Mucosa of stomach (tissue), 1 donor: Measurements from ENCODE around the gene KCNQ1.
"Not testable (repeated sequence)": the region's sequence is repeated elsewhere in the genome, so short reads cannot be mapped to it uniquely, and the experiment has no call there.

Experiments used
- H3K27me3 ChIP-seq: one replicate; pipeline ENCODE4 v1.7.0; 2013; ENCODE audit warnings: mild to moderate bottlenecking, low read length; ENCODE audit not compliant: control insufficient read depth, insufficient read depth
- H3K36me3 ChIP-seq: one replicate; pipeline ENCODE4 v1.7.0; 2013; ENCODE audit warnings: low read length; ENCODE audit not compliant: control insufficient read depth, insufficient read depth
- H3K4me1 ChIP-seq: one replicate; pipeline ENCODE4 v1.7.0; 2013; ENCODE audit warnings: mild to moderate bottlenecking, low read length; ENCODE audit not compliant: control insufficient read depth, insufficient read depth
- H3K4me3 ChIP-seq: one replicate; pipeline ENCODE4 v1.7.0; 2013; ENCODE audit warnings: low read length
- H3K9ac ChIP-seq: one replicate; pipeline ENCODE4 v1.7.0; 2013; ENCODE audit warnings: mild to moderate bottlenecking, low read length, moderate library complexity
- H3K9me3 ChIP-seq: one replicate; pipeline ENCODE4 v1.7.0; 2013; ENCODE audit warnings: mild to moderate bottlenecking, low read length, moderate library complexity; ENCODE audit not compliant: control insufficient read depth
- donor health status: Pancreatic carcinoma.

The KCNQ1 gene

DNA sequence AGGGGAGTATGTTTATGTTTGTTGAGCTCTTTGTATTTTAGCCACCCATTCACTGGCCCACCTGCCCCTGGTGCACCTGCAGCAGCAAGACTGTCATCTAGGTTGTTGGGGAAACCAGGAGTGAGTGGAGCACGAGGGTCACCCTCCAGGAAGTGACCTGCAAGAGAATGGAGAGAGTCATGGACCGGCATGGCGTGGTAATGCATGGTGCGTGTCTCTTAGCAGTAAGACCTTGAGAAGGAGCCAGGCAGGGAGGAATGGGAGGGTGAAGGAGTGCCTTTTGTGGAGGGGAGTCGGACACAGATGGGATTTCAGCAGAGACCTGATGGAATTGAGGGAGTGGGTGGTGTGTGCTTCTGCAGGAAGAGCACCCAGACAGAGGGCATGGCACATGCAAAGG is 37.9 kb downstream of the KCNQ1 start:
- no peaks in the 10 kb centered on the region for H3K9me3 ChIP-seq
- no peak overlapping the region for H3K9ac ChIP-seq
- H3K4me1 ChIP-seq: peaks cover 5% of the 10 kb centered on the region
- no peak overlapping the region for H3K4me3 ChIP-seq
- no peaks in the 10 kb centered on the region for H3K36me3 ChIP-seq
- H3K27me3 ChIP-seq: no peaks in the 10 kb centered on the region

DNA sequence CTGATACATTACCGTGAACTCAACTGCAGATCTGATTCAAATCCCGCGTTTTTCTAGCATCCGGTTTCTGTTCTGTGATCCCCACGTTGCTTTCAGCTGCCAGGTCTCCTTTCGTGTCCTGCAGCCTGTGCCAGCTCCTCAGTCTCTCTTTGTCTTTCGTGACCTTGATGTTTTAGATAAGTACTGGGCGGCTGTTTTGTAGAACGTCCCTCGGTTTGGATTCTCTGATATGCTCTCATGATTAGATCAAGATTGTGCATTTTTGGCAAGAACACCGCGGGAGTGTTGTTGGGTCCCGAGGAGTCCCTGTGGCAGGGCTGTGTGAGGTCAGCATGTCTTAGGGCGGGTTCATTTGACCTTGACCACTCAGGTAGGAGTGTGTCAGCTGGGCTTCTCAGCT is 38.6 kb downstream of the KCNQ1 start:
- H3K9me3 ChIP-seq: no peaks in the 10 kb centered on the region
- no peak overlapping the region for H3K9ac ChIP-seq
- peaks cover 5% of the 10 kb centered on the region for H3K4me1 ChIP-seq
- no peak overlapping the region for H3K4me3 ChIP-seq
- H3K36me3 ChIP-seq: no peaks in the 10 kb centered on the region
- no peaks in the 10 kb centered on the region for H3K27me3 ChIP-seq

DNA sequence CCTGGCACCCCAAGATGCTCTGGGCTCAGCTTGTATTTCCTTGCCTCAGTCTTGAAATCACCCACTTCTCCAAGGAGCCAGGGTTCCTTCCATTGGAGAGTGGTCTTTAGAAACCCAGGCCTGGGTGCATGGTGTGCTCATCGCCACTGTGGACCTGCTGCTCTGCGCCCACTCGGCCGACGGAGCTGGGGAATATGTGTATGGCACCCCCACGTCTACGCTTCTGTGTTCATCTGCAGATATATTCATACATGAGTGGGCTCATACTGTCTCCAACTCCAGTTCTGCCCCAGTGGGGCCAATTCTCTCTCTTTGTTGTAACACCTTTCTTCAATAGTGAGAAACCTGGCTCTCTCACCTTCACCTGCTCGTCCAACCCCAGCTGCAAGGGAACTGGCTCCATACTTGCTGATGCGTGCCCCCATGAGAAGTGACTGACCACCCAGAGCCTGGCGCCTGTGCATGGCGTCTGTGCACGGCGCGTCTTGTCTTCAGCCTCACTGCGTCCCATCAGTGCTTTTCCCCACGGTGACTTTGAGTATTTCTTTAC is 39.8 kb downstream of the KCNQ1 start:
- Histone ChIP-seq H3K4me3 (no peak overlapping the region), H3K9ac (no peak overlapping the region), H3K27me3 (no peaks in the 10 kb centered on the region), H3K36me3 (no peaks in the 10 kb centered on the region), H3K4me1 (peaks cover 5% of the 10 kb centered on the region), H3K9me3 (no peaks in the 10 kb centered on the region)

DNA sequence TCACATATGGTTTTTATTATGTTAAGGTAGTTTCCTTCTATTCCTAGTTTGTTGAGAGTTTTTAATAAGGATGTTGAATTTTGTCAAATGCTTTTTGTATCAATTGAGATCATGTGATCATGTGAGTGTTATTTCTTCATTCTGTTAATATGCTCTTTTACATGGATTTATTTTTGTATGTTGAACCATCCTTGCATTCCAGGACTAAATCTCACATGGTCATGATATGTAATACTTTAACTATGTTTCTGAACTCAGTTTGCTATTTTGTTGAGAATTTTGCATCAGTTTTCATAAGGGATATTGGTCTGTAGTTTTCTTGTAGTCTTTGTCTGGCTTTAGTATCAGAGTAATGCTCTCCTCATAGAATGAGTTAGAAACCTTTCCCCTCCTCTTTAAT is 43.2 kb downstream of the KCNQ1 start:
- peaks cover 5% of the 10 kb centered on the region for H3K4me1 ChIP-seq
- H3K4me3 ChIP-seq: no peak overlapping the region
- no peaks in the 10 kb centered on the region for H3K36me3 ChIP-seq
- H3K27me3 ChIP-seq: no peaks in the 10 kb centered on the region
- no peak overlapping the region for H3K9ac ChIP-seq
- no peaks in the 10 kb centered on the region for H3K9me3 ChIP-seq

DNA sequence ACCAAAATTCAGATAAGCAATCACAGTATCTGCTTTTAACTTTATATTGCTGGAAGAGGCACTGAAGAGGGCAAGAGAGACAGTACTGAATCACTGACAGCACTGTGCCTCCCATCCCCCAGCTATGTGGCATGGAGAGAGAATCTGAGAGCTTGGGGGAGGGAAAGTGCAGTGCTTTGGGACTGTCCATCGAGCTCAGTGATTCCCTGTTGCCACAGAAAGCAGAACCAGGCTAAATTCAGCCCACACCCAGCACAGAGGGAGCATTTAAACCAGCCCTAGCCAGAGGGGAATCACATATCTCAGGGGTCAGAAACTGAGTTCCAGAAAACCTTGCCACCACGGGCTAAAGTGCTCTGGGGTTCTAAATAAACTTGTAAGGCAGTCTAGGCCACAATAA is 44.3 kb downstream of the KCNQ1 start:
- Histone ChIP-seq H3K36me3 (no peaks in the 10 kb centered on the region), H3K4me1 (no peaks in the 10 kb centered on the region), H3K9ac (no peak overlapping the region), H3K4me3 (no peak overlapping the region), H3K27me3 (no peaks in the 10 kb centered on the region), H3K9me3 (no peaks in the 10 kb centered on the region)

DNA sequence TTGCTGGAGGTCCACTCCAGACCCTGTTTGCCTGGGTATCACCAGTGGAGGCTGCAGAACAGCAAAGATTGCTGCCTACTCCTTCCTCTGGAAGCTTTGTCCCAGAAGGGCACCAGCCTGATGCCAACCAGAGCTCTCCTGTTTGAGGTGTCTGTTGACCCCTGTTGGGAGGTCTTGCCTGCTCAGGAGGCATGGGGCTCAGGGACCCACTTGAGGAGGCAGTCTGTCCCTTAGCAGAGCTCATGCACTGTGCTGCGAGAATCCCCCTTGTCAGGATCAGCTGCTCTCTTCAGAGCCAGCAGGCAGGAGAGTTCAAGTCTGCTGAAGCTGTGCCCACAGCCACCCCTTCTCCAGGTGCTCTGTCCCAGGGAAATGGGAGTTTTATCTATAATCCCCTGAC is 53.1 kb downstream of the KCNQ1 start:
- H3K36me3 ChIP-seq, H3K9me3 ChIP-seq, H3K4me3 ChIP-seq, H3K27me3 ChIP-seq, H3K4me1 ChIP-seq, H3K9ac ChIP-seq: not testable (repeated sequence)

DNA sequence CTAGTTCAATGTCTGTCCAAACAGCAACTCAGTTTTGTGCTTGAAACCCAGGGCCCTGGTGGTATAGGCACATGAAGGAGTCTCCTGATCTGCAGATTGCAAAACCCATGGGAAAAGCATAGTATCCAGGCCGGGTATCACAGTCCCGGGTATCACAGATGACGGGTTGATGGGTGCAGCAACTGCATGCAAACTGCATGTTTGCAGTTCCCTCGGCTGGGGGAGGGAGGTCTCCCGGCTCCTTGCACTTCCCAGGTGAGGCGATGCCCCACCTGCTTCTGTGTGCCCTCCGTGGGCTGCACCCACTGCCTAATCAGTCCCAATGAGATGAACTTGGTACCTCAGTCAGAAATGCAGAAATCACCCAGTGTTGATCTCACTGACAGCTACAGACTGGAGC is 53.9 kb downstream of the KCNQ1 start:
- Histone ChIP-seq H3K4me1 (no peaks in the 10 kb centered on the region), H3K9ac (no peak overlapping the region), H3K9me3 (no peaks in the 10 kb centered on the region), H3K4me3 (no peak overlapping the region), H3K27me3 (no peaks in the 10 kb centered on the region), H3K36me3 (no peaks in the 10 kb centered on the region)

DNA sequence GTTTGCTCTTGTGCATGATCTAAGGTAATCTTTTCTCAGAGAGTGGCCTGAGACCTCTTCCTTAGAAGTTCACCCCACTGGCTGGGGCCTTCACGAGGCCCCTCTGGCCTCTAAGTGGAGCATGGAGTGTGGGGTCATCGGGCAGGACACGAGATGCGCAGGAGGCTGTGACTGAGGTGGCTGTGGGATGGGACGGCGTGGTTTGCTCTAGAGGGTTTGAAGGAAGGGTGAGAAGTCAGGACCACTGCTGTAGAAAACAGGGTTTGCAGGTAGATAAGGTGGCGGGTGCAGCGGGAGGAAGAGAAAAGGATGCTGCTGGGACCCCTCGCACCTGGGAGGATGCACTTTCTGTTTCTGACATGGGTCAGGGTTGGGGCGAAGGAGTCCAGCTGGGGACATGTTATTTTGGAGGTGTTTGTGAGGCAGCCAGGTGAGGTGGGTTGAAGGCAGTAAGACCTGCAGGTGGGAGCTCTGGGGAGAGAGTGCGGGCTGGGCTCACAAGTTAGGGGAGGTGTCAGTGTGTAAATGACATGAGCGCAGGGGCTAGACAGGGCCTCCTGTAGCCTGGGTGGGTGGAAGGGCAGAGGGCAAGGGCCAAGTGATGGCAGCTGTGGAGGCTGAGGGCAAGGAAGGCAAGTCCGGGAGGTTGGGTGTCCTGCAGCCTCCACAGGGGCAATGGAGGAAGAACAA is 62.5 kb downstream of the KCNQ1 start:
- Histone ChIP-seq H3K4me1 (peaks cover under 1% of the 10 kb centered on the region), H3K4me3 (no peak overlapping the region), H3K9me3 (no peaks in the 10 kb centered on the region), H3K9ac (no peak overlapping the region), H3K36me3 (no peaks in the 10 kb centered on the region), H3K27me3 (no peaks in the 10 kb centered on the region)

DNA sequence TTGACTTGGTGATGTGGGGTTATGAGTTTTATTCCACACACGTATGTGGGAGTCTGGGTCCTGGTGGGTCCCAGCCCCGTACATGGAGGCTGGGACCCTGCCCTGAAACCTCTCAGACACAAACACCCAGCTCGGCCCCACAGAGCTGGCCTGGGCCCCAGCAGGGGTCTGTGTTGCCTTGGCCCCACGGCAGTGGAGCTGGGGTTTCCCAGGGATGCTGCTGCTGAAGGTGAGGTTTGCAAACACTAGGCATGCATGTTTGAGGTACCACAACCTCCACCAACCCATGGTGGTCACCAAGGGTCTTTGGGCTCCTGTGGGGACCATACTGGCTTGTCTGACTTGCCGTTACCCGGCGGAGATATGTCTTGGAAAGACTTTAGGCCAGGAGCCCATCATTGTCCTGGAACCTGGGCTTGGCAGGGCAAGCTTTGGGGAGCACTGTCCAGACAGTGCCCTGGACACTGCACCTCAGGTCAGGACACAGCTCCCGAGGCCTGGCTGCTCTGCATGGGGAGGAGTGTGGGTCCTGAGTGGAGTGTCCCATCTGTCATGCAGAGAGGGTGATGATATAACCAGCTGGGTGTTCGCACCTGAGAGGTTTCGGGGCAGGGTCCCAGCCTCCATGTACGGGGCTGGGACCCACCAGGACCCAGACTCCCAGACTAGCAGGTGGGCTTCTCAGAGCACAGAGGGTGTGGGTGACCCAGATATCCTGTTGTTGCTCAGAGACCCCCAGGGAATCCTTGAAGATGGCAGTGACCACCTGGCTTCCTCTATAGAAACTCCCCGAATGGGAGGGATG is 63.3 kb downstream of the KCNQ1 start:
- H3K4me1 ChIP-seq: peaks cover 8% of the 10 kb centered on the region
- no peaks in the 10 kb centered on the region for H3K27me3 ChIP-seq
- H3K9me3 ChIP-seq: no peaks in the 10 kb centered on the region
- H3K36me3 ChIP-seq: no peaks in the 10 kb centered on the region
- H3K4me3 ChIP-seq: no peak overlapping the region
- no peak overlapping the region for H3K9ac ChIP-seq

DNA sequence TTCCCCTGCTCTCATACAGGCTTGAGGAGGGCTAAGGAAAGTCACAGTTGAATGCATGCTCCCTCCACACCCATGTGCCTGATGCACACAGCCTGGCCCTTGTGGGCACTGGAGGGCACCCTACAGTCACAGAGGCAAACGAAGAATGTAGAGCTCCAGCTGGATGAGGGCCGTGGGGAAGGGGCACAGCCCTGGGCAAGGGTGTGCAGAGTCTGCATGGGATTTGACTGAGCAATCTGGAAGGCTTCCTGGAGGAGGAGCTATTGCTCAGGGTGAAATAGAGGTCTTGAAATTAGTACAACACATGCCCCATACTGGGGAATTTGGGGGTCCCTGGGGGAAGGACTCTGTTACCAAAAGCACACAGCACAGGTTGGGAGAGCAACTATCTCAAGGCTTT is 64.0 kb downstream of the KCNQ1 start:
- H3K4me1 ChIP-seq: peaks cover 10% of the 10 kb centered on the region
- no peaks in the 10 kb centered on the region for H3K36me3 ChIP-seq

DNA sequence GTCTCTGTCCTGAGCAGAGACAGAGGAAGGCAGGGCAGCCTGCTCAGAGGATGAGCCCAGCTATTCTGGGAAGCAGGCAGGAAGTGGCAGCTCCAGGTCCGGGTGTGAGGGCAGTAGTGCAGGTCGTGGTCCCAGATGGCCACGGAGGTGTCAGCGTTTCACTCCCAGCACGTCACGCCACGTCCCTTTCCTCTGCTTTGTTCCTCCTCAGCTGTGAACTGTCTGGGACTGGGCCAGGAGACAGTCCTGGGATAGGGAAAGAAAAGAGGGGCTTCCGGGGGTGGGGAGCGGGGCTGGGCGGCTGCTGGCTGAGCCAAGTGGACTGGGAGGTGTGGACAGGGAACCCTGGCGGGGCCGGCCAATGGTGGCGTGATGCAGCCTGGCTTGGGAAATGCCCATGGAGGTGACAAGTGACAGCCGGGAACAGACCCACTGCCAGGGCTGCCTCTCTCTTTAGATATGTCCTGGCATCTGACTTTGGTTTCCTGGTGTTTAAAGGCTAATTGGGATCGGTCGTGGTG is 64.7 kb downstream of the KCNQ1 start:
- Histone ChIP-seq H3K36me3 (no peaks in the 10 kb centered on the region), H3K27me3 (no peaks in the 10 kb centered on the region), H3K9ac (no peak overlapping the region), H3K4me1 (peaks cover 10% of the 10 kb centered on the region), H3K9me3 (no peaks in the 10 kb centered on the region), H3K4me3 (no peak overlapping the region)

More for the DNA sequence above, 64.0 kb downstream of the KCNQ1 start:
- H3K9me3 ChIP-seq: no peaks in the 10 kb centered on the region
- no peaks in the 10 kb centered on the region for H3K27me3 ChIP-seq
- H3K4me3 ChIP-seq: no peak overlapping the region
- H3K9ac ChIP-seq: no peak overlapping the region
